Common myeloid progenitor, CD34-positive (primary cell): ENCODE data around the gene OSBPL6.

Source experiments
- CTCF ChIA-PET: fragments of 350-600 bp; sonication (Branson Sonifier 250); formaldehyde crosslinking; loops from one replicate; lab custom pipeline; 2021; ENCODE audit warnings: antibody characterized with exemption; lab: Charles Lee
- POLR2A ChIA-PET: fragments of 350-600 bp; sonication (Branson Sonifier 250); formaldehyde crosslinking; loops from one replicate; lab custom pipeline; 2021; ENCODE audit warnings: antibody characterized with exemption; lab: Charles Lee
- DNase-seq, 3 donors: peaks; one replicate each; pipeline versions ENCODE4 v3.0.0 to v3.0.0-alpha.2; 2013
- H3K27ac ChIP-seq, 2 experiments: 1 replicate in 1 of 2; 2 replicates in 1 of 2; pipeline ENCODE4 v1.7.0; 2013; ENCODE audit warnings: inconsistent platforms in 2 of 2, low read length in 2 of 2, mild to moderate bottlenecking in 2 of 2, low read depth in 1 of 2, moderate library complexity in 1 of 2; ENCODE audit not compliant: severe bottlenecking in 2 of 2, insufficient read depth in 1 of 2, poor library complexity in 1 of 2
- H3K27me3 ChIP-seq, 5 experiments: replicated peaks in 2 of 5; 1 replicate in 3 of 5; 2 replicates in 2 of 5; pipeline versions ENCODE4 v1.6.1 to v1.7.0; 2013; ENCODE audit warnings: low read length in 4 of 5, mild to moderate bottlenecking in 2 of 5, moderate library complexity in 2 of 5, inconsistent platforms in 1 of 5; ENCODE audit not compliant: insufficient read depth in 5 of 5, control insufficient read depth in 4 of 5
- H3K36me3 ChIP-seq, 4 experiments: 1 replicate in 2 of 4; 2 replicates in 2 of 4; pipeline versions ENCODE4 v1.6.1 to v1.7.0; 2013; ENCODE audit warnings: low read length in 3 of 4, control low read depth in 1 of 4, mild to moderate bottlenecking in 1 of 4; ENCODE audit not compliant: control insufficient read depth in 4 of 4, insufficient read depth in 4 of 4
- H3K4me1 ChIP-seq, 4 experiments: 1 replicate in 3 of 4; 2 replicates in 1 of 4; pipeline versions ENCODE4 v1.6.1 to v1.7.1; 2013; ENCODE audit warnings: low read length in 3 of 4, mild to moderate bottlenecking in 3 of 4, control low read depth in 1 of 4, inconsistent platforms in 1 of 4, moderate library complexity in 1 of 4; ENCODE audit not compliant: control insufficient read depth in 4 of 4, insufficient read depth in 4 of 4; ENCODE audit errors: control extremely low read depth in 1 of 4
- H3K4me3 ChIP-seq, 7 experiments: 1 replicate in 4 of 7; 2 replicates in 3 of 7; pipeline versions ENCODE4 v1.5.1 to v1.7.0; 2013; ENCODE audit warnings: mild to moderate bottlenecking in 7 of 7, low read length in 6 of 7, moderate library complexity in 6 of 7, inconsistent platforms in 2 of 7, low read depth in 2 of 7, control low read depth in 1 of 7; ENCODE audit not compliant: insufficient read depth in 4 of 7, control insufficient read depth in 1 of 7; ENCODE audit errors: extremely low read depth in 1 of 7
- H3K9me3 ChIP-seq, 5 experiments: 1 replicate in 4 of 5; 2 replicates in 1 of 5; pipeline versions ENCODE4 v1.6.1 to v1.7.1; 2013; ENCODE audit warnings: low read length in 4 of 5, mild to moderate bottlenecking in 2 of 5, inconsistent platforms in 1 of 5, low read depth in 1 of 5, moderate library complexity in 1 of 5; ENCODE audit not compliant: control insufficient read depth in 4 of 5, insufficient read depth in 2 of 5; ENCODE audit errors: control extremely low read depth in 1 of 5
- WGBS: methylation state at CpG from one replicate; pipeline ENCODE4 v1.1.5; 2013; ENCODE audit not compliant: insufficient coverage; 5-methylcytosine and 5-hydroxymethylcytosine counted together

Gene OSBPL6

DNA sequence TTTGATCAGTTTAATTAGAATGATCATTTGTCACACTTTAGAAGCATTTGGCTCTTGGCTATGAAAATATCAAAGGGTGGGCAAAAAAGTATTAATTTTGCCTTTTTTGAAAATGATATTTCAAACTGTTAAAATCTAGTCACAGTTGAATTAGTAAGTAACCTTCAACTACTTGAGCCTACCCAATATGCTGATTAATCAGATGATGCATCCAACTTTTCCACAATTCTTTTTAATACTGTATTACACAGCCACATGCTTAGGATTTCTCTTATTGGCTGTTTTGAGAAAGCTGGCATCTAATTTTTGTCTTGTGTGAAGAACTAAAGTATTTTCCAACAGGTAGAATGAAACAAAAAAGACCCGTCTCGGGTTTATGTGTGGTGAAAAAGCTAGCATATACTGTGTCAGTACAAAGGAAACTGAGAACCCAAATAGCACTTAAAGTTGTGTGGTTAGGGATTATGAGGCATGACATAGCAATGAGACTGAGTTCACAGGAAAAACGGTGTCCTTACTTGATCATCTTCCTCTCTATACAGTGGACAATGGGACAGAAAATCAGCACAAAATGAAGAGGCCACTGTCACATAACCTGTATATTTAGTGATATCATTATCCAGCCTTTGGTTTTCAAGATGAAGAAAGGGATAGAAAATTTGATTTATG lies 11.7 kb downstream of the OSBPL6 start:
- Histone ChIP-seq H3K27ac (no peak overlapping the region), H3K9me3 (no peaks in the 10 kb centered on the region), H3K4me1 (no peaks in the 10 kb centered on the region), H3K36me3 (no peaks in the 10 kb centered on the region), H3K4me3 (no peak overlapping the region), H3K27me3 (peaks cover 0 to 2% (median 0%) of the 10 kb centered on the region in 5 experiments)
- no CpG with 5 or more reads among the region's 3 CpGs for WGBS
- DNase-seq = no peak
- POLR2A ChIA-PET = no interaction called here
- CTCF ChIA-PET = no interaction called here

DNA sequence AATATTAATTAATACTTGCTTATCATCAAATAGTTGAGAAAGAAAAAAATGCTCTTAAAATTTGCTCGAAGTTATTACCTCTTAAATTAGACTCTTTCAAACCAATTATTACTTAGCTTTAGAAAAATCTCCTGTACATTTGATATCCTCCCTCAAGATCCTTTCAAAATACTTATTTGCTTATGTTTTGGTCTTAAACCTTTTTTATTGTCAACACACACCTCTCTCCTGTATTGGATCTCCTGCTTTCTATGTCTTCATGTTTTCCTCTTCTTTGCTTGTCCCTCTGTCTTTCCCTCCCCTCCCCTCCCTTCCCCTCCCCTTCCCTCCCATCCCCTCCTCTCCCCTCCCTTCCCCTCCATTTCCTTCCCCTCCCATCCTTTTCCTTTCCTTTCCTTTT lies 14.0 kb downstream of the OSBPL6 start:
- H3K9me3 ChIP-seq = no peaks in the 10 kb centered on the region
- no peaks in the 10 kb centered on the region for H3K36me3 ChIP-seq
- WGBS = no CpG with 5 or more reads among the region's 1 CpG
- H3K4me3 ChIP-seq = no peak overlapping the region
- H3K27me3 ChIP-seq = peaks cover 0 to 2% (median 0%) of the 10 kb centered on the region in 5 experiments
- no peak for DNase-seq
- no peaks in the 10 kb centered on the region for H3K4me1 ChIP-seq
- ChIA-PET CTCF (interaction anchor here (1.1 to 1.5 kb wide), 5 partner anchors 9 to 98 kb away, joined by 3 to 4 read pairs (median 4); no protein-coding TSS in a partner anchor), POLR2A (no interaction called here)
- no peak overlapping the region for H3K27ac ChIP-seq

DNA sequence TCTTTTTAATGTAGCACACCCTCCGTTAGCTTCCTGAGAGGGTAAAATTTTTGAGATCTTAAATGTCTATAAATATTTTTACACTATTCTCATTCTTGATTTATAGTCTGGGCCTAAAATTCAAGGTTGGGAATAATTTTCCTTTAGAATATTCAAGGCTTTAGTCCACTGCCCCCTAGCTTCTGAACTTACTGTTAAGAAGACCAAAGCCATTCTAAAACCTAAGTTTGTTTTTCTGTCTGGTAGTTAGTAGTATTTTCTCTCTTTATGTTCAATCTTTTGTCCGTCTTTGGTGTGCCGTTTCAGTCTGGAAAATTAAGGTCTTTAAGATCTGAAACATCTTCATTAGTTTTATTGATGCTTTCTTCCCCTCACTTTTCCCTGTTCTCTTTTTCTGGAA lies 14.5 kb downstream of the OSBPL6 start:
- POLR2A ChIA-PET = no interaction called here
- Histone ChIP-seq H3K27me3 (peaks cover 0 to 2% (median 0%) of the 10 kb centered on the region in 5 experiments), H3K4me3 (no peak overlapping the region), H3K36me3 (no peaks in the 10 kb centered on the region), H3K9me3 (no peaks in the 10 kb centered on the region), H3K27ac (no peak overlapping the region), H3K4me1 (no peaks in the 10 kb centered on the region)
- CTCF ChIA-PET = interaction anchor here (1.1 to 1.5 kb wide), 4 partner anchors 10 to 98 kb away, joined by 3 to 4 read pairs (median 3); no protein-coding TSS in a partner anchor
- no CpG with 5 or more reads among the region's 3 CpGs for WGBS
- DNase-seq = peak in 2 of 3 donors; percentile 29 to 35

DNA sequence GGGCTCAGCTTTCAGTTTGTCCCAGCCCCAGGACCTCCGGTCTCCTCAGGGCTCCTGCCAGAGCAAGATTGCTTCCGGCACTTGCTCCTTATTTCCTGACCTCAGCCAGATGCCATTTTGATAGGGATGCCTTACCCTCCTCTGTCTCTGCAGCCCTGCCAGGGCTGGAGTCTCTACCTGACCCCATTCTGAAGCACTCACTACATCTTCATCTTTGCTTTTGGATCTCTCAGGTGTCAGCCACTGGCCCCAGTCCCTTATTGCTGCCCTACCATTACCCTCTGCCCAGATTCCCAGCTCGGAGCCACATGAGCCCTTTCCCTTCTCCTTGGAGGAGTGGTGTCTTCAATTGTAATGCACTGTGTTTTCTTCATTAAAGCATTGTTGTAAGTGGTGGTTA lies 17.1 kb downstream of the OSBPL6 start:
- Histone ChIP-seq H3K36me3 (no peaks in the 10 kb centered on the region), H3K27ac (no peak overlapping the region), H3K4me3 (no peak overlapping the region), H3K27me3 (no peaks in the 10 kb centered on the region), H3K9me3 (no peaks in the 10 kb centered on the region), H3K4me1 (no peaks in the 10 kb centered on the region)
- WGBS = 85% methylated on average over 2 of the region's 3 CpGs
- CTCF ChIA-PET = interaction anchor here (1.2 kb wide), 1 partner anchor 9 kb away, joined by 3 read pairs; no protein-coding TSS in a partner anchor
- POLR2A ChIA-PET = no interaction called here
- no peak for DNase-seq

DNA sequence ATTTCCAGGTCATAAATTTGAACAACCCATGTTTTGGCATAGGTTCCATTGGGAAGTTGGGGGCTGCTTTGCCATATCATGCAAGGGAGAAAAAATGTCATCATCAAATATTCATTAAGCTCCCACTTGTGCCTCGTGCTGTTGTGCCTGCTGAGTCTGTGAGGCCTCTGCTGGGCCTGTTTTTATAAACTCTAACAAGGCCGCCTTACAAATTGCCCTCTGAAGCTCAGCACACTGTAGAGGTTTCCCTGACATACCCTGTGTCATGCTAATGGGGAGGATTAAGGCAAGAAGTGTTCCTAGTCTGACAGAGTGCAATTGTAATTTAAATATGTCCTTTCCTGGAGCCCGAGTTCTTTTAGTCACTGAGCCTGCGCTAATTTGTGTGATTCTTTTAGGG lies 17.6 kb downstream of the OSBPL6 start:
- no peaks in the 10 kb centered on the region for H3K36me3 ChIP-seq
- WGBS = 90% methylated on average over 2 of the region's 4 CpGs
- no peak for DNase-seq
- no peaks in the 10 kb centered on the region for H3K4me1 ChIP-seq
- POLR2A ChIA-PET = no interaction called here
- no peak overlapping the region for H3K4me3 ChIP-seq
- no peaks in the 10 kb centered on the region for H3K9me3 ChIP-seq
- no peak overlapping the region for H3K27ac ChIP-seq
- CTCF ChIA-PET = interaction anchor here (0.6 kb wide), 1 partner anchor 159 kb away, joined by 3 read pairs; no protein-coding TSS in a partner anchor
- H3K27me3 ChIP-seq = no peaks in the 10 kb centered on the region

DNA sequence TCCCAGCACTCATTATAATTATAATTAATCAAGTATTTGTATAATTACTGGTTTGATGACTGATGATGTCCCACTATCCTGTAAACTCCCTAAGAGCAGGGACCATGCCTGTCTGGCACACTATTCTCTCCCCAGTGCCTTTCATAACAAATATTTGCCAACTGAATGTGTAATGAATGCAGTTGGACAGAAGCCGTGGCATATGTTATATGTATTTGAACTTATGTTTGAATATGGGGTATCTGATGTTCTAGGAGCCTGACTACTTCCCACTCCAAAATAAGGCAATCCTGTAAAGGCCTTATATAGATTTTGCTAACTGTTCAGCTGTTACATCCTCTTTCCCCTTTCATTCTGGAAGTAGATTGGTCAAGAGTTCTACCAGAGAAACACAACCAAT lies 19.7 kb downstream of the OSBPL6 start:
- Histone ChIP-seq H3K4me3 (no peak overlapping the region), H3K36me3 (no peaks in the 10 kb centered on the region), H3K4me1 (no peaks in the 10 kb centered on the region), H3K27me3 (no peaks in the 10 kb centered on the region), H3K27ac (no peak overlapping the region), H3K9me3 (no peaks in the 10 kb centered on the region)
- ChIA-PET POLR2A (no interaction called here), CTCF (no interaction called here)
- WGBS = no CpG with 5 or more reads among the region's 1 CpG
- DNase-seq = no peak

DNA sequence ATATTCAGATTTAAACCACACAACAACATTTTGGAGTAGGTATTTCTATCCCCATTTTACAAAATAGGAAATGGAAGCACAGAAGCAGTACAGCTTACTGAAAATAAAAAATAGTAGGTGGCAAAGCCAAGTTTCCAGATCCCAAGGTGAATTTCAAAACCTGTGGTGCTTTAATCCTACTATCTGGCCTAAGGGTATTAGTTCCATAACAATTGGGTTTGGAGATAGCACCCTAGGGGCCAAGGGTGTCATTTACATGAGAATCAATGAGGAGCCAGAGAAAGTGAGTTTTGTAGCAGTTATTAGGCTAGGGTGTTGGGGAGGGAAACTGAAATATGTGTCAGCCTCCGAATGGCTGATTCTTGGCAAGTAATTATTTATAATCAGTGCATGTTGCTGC lies 24.9 kb downstream of the OSBPL6 start:
- POLR2A ChIA-PET = no interaction called here
- Histone ChIP-seq H3K27ac (no peak overlapping the region), H3K4me3 (no peak overlapping the region), H3K27me3 (no peaks in the 10 kb centered on the region), H3K9me3 (no peaks in the 10 kb centered on the region), H3K36me3 (no peaks in the 10 kb centered on the region), H3K4me1 (peaks cover 0 to 2% (median 0%) of the 10 kb centered on the region in 4 experiments)
- WGBS = 86% methylated on average over 1 of the region's 1 CpG
- CTCF ChIA-PET = no interaction called here
- no peak for DNase-seq
